Measurements from ENCODE around the gene EEF1A2.

EEF1A2 gene

DNA sequence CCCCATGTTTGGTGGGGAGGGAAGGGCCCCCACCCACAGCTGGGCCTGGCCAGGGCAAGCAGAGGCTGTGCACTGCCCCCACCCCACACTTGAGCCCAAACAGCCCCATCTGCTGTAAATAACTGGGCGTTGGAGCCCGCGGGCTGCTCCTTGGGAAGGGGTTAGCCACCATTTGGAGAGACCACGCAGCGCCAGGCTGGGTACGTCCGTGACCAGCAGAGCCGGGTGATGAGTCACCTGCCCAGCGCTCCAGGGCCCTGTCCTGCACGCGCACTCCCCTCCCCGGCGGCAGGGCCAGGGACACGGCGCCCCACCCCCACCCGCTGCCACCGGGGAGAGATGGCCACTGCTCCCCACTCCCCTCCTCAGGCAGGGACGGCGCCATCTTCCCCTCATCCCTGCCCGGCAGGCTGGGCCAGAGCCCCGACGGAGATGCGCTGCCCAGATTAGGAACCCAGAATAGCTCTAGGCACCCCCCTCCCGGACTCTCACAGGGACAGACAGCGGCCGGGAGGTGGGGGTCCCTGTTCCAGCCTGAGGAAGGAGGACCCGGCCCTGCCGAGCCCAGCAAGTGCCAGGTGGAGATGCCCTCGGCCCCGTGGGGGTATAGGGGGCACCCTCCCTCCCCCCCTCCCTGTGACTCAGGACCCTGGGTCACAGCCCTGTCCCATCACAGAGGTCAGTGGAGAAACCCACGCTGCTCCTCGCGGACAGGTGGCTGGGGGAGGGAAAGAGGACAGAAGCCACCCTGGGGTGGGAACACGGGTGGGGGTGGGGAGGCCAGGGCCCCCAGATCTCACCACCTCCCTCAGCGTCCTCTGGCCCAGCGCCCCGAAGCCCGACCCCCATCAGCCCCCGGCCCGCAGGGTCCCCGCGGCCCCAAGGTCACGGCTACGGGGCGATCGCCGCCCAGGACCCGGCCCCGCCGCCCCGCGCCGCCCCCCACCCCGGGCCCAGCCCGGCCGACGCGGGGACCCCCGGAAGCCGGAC, 642 bp downstream of the EEF1A2 start:
- DNase-seq, result no peak

DNA sequence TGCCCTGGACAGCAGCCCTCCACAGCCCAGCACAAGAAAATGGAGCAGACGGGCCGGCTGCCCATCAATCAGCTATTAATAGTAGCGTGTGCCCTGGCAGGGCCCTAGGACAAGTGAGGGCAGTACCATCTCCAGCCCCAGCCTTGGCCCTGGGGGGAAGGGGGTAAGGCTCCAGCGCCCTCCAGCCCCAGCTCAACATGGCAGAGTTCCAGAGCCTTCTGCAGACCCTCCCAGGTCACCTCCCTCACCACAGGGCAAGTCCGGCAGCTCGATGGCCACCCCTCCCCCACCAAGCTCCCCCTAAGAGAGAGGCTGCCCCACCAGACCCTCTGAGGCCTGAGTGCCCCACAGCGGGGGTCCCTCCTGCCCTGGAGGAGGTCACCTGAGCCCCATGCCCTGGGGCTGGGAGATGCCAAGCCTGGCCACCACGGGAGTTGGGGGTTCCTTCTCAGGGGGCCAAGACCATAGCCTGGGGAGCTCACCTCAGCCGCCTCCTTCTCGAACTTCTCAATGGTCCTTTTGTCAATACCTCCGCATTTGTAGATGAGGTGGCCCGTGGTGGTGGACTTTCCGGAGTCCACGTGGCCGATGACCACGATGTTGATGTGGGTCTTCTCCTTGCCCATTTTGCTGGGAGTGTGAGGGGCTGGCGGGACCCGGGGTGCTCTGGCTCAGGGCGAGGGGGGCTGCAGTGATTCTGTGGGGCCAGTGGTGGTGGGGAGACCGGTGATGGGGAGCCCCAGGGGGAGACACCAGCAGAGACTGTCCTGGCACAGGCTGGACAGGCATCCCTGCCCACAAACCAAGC, 1.5 kb downstream of the EEF1A2 start:
- no peak for DNase-seq

DNA sequence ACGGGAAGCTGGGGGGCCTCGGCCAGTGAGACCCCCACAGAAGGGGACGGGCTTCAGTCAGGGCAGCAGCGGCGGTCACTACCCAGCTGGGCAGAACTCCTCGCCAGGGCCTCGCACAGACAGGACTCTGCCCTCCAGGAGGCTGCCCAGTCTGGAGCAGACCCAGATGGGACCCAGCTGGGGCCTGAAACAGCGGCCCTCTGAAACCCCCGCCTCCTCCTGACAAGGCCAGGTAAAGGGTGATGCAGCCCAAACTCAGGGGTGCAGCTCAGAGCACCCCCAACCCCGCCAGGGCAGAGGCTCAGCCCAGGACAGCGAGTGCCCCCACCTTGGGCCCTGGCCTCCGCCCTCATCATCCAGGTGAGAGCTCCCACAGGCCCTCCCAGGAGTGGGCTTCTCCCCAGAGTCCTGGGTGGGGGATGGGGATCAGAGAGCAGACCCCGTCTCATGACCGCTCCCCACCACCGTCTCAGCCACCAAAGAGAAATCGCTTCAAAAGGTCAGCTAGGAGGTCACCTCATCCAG, 2.2 kb downstream of the EEF1A2 start:
- DNase-seq, result no peak

DNA sequence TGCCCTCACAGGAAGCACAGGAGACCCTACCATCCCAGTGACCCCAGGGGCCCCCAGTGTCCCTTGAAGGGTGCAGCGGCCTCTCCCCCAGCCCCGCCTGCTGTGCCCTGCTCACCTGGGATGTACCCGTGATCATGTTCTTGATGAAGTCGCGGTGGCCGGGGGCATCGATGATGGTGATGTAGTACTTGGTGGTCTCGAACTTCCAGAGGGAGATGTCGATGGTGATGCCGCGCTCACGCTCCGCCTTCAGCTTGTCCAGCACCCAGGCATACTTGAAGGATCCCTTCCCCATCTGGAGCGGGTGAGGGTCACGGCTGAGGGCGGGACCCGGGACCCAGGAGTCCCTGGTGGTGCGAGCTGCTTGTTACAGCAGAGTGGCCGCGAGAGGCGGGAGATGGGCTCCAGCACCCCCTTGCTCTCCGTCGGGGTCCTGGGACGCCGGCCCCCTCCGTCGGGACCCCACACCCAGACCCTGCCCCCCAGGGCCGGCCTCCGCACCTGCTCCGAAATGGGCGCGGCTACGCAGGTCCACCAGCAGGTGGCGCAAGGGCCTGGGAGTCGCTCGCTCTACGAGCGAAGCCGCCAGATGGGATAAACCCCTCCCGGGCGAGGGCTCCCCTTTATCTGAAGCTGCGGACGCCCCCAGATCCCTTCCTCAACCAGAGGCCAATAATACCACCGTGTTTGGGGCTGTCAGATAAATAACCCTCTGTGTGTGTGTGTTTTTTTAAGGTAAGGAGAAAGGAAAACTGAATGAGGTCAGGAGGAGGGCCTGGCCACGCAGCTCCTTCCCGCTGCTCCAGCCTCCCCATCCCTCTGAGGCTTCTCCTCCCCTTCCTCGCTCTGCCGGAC, 2.9 kb downstream of the EEF1A2 start:
- DNase-seq, result no peak

DNA sequence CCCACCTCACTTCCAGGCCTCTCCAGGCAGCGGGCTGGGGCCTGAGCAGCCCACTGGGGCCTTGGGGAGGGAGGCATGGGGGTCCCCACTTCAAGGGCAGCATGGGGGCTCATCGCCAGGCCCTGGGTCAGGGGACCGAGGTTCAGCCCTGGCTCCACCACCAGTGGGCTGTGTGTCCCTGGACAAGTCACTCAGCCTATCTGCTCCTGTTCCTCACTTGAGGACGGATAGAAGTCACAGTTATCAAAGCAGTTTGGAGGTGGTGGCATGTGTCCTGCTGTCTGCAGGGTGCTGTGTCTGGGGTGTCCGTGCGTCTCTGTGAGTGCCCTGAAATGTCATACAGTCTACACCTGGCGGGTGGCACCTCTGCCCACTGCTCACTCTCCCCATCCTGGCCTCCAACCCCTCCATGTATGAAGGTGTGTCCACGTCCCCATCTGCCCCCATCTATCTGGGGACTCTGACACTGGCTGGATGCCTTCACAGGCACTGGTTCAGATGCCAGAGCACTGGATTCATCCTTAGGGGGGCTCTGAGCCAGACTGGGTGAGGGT, 3.6 kb downstream of the EEF1A2 start:
- no peak for DNase-seq

DNA sequence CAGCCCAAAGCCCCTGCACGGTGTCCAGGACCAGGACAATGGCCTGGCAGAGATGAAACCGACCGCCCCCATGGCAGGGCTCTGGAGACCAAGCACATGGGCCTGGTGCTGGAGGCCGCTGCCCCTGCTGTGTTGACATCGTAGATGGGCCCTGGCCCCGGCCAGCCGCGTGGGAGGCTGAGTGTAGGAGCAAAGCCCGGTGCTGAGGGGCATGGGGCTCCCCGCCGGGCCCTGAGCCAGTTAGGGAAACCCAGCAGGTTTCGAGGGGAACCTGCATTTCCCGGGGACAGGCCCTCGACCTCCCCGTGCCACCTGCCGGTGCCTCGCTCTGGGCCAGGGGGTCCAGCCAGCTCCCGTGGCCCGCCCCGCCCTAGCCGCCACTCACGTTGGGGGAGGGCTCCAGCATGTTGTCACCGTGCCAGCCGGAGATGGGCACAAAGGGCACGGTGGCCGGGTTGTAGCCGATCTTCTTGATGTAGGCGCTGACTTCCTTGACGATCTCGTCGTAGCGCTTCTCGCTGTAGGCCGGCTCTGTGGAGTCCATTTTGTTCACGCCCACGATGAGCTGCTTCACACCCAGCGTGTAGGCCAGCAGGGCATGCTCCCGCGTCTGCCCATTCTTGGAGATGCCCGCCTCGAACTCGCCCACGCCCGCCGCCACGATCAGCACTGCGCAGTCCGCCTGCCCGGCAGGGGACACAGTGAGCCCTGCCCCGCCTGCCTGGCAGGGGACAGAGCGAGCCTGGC, 4.3 kb downstream of the EEF1A2 start:
- no peak for DNase-seq

DNA sequence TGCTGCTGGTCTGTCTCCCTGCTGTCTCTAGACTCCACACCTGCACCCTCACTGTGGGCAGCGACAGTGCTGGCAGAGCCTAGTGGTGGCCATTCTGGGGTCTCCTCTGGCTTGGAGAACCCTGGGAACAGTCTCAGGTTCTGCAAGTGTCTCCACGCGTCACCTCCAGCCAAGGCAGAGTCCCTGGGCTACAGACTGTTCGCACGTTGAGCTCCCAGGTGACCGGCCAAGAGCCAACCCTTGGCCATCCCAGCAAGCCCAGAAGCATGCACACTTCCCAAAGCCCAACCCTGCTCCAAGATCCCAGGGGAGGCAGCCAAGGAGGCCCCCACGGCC, 4.8 kb downstream of the EEF1A2 start:
- DNase-seq, result no peak

DNA sequence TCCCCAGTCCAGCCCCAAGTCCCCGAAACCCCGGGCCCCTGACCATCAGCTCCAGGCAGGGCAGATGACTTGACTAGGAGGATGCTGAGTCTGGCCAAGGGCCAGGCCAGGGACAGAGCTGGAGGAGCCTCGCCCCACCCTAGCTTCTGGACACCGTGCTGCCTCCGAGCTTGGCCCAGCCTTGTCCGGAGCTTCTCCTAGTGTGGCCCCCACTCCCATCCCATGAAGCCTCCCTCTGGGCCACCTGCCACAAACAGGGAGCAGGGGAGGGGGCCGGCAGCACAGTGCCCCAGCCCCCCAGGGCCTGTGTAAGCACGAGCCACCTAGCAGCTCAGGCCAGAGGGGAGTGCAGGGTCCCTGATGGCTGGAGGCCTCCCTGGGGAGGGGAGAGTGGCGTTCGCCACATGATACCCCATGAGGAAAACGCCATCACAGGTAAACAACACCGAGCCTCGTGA, 5.3 kb downstream of the EEF1A2 start:
- DNase-seq, result no peak

DNA sequence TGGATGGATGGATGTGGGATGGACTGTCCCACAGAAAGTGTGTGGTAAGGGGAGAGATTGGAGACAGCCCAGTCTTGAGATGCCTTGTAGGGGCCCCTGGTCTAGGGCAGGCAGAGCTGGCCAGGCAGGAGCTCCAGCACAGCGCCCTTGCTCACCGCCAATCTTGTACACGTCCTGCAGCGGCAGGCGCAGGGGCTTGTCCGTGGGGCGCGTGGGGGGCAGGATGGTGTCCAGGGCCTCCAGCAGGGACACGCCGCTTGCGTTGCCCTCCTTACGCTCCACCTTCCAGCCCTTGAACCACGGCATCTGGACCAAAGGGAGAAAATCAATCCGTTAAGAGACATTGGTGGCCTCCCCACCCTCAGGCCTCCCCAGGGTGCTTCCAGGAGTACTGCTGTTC, 5.9 kb downstream of the EEF1A2 start:
- DNase-seq, result no peak

DNA sequence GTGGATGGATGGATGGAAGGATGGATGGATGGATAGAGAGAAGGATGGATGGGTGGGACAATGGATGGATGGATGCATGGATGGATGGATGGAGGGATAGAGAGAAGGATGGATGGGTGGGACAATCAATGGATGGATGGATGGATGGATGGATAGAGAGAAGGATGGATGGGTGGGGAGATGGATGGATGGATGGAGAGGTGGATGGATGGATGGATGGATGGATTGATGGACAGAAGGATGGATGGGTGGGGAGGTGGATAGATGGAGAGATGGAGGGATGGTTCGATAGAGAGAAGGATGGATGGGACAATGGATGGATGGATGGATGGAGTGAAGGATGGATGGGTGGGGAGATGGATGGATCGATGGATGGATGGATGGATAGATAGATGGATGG, 6.4 kb downstream of the EEF1A2 start:
- DNase-seq, result no peak

DNA sequence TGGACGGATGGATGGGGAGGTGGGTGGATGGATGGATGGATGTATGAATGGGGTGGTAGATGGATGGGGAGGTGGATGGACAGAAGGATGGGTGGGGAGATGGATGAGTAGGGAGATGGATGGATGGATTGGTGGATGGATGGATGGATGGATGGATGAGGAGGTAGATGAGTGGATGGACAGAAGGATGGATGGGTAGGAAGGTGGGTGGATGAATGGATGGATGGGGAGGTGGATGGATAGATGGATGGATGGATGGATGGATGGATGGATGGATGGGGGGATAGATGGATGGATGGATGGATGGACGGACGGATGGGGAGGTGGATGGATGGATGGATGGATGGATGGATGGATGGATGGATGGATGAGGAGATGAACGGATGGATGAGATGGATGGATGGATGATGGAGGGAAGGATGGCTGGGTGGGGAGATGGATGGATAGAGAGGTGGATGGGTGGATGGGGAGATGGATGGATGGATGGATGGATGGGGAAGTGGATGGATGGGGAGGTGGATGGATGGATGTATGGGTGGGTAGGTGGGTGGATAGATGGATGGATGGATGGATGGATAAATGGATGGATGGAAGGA, 7.2 kb downstream of the EEF1A2 start:
- no peak for DNase-seq

DNA sequence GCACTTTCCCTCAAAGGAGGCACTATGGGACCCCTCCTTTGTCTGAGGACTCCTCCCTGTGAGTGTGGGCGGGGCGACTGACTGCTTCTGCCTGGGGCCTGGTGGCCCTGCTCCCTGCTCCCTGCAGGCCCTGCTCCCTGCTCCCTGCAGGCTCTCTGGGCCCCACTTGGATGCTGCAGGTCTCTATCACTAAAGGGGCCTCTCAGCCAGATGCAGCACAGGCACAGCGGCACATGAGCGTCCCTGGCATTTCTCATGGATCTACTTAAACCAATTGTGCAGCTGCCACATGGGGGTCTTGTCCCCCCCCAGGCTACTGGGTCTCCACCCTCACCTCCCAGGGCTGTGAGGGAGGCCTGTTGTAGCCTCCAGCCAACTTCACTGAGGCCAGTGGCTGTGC, 7.8 kb downstream of the EEF1A2 start:
- DNase-seq, result no peak

DNA sequence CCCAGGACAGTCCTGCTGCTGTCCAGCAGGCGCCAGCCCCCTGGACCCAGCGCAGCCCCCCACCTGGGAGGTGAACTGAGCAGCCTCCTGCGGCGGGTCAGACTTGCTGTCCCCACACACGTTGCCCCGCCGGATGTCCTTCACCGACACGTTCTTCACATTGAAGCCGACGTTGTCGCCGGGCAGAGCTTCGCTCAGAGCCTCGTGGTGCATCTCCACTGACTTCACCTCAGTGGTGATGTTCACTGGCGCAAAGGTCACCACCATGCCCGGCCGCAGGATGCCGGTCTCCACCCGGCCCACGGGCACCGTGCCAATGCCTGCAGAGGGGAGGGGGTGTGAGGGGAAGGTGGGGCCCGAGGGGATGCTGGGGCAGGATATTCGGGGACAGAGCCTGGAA, 8.5 kb downstream of the EEF1A2 start:
- no peak for DNase-seq

DNA sequence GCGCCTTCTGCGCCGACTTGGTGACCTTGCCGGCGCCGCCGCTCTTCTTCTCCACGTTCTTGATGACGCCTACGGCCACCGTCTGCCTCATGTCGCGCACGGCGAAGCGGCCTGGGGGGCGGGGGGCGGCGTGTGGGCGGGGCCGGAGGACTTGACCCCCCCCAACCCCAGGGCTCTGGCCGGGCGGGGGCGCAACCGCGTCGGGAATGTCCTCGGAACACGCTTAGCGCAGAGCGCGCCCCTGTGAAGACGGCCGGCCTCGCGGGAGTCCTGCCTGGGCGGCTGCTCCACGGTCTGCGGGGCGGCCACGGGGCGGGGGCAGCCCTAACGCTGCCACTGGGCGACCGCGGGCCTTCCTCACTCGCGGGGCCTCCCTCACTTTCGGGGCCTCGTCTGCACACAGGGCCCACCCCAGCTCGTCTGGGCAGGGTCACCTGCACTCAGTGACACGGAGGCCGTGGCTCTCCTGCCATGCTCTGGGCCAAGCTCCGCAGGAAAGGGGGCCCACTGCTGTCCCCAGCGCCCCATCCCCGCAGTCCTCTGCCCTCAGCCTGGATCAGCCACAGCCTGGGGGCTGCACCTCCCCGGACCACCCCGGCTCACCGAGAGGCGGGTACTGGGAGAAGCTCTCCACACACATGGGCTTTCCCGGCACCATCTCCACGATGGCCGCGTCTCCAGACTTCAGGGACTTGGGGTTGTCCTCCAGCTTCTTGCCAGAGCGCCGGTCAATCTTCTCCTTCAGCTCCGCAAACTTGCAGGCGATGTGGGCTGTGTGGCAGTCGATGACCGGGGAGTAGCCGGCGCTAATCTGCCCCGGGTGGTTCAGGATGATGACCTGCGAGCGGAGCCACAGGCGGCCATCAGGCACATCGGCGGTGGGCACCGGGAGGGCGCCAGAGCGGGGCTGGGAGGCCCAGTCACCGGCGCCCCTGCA, 10.3 kb downstream of the EEF1A2 start:
- peak; percentile 29 for DNase-seq

DNA sequence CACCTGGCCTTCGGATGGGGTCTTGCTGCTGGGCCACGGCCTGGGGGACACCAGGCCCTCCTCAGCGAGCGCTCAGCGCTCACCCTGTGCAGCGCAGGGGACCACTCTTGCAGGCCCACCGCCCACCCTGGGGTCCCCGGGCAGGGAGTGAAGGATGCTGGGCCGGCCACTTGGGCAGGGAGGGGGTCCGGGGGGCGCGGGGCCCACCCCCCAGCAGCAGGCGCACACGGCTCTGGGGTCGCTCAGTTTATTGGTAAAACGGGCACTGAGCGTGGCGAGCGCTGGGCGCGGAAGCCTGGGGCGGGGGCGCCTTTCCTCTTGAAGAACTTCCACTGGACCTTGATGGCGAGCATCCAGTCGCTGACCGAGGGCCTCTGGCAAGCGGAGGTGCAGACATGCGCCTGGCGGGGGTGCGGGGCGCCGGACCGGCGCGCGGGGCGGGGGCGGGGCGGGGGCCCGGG, 11.1 kb downstream of the EEF1A2 start:
- no peak for DNase-seq

DNA sequence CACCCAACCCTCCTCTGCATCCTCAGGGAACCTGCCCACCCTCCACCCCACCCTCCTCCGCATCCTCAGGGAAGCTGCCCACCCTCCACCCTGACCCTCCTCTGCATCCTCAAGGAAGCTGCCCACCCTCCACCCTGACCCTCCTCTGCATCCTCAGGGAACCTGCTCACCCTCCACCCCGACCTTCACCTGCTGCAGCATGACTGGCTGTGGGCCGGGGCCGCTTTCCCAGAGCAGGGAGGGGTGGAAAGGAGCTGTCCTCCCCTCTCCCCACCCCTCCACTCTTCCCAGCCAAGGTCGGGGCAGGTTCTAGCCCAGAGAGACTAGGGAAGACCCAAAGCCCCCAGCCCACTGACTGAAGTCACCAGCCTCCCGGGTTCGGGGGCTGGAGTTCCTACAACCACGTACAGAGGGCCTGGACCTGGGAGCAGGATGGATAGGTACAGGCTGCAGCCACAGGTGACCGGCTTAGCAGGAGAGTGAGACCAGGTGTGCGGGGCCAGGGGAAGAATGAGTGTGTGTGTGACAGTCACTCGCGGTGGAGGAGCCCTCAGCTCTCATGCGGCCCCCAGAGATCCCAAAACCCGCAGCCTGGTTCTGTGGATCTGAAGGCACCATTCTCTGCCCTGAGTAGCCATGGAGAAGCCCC, 11.6 kb downstream of the EEF1A2 start:
- no peak for DNase-seq

DNA sequence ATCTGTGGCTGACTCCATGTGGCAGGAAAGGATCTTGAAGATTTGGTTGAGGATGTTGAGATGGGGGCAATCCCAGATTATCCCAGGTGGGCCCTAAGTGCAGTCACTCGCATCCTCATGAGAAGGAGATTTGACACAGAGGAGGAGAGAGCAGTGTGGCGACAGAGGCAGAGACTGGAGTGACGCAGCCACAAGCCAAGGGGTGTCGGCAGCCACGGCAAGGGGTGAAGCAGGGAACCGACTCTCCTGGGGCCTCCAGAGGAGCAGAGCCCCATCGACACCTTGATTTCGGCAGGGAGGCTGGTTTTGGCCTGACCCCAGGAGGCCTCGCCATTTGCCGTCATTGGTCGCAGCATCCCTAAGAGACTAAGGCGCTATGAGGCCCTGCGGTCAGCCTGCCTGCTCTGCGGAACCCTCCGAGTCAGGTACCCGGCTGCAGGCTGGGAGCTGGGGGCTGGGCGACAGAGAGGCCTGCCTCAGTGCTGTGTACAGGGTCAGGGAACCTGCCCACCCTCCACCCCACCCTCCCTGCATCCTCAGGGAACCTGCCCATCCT, 12.5 kb downstream of the EEF1A2 start:
- DNase-seq, result no peak

DNA sequence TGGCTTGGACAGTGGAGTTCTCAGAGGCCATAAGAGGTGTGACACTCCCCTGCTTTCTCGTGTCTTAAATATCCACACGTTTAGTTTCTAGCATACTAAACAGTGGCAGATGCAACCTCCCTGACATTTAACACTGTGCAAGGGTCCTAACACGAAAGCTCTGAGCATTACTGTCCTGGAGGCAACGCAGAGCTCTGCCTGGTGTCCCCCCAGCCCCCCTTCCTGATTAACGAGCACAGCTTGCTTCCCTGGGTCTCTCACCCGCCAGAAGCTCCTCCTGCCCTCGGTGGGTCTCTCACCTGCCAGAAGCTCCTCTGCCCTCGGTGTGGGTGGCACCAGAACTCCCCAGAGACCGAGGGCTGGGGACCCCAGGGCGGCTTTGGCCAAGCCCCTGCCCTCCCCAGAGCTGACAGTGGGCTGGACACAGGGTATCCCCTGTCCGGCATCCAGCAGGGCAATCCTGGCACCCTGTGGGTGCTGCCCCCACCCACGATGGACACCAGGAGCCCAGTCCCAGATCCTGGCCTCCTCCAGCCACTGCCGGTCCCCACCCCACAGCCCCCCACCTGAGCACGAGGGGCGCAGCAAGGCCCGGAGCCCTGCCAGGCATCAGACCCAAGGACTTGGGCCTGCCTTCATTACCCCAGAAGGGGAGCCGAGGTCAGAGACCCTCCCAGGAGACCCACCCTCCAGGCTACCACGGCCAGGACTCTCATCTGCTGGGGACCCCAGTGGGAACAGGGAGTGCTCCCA, 14.1 kb downstream of the EEF1A2 start:
- no peak for DNase-seq

All from right hindlimb (tissue), 1 donor.